HepG2 (cell line): Measurements from ENCODE around the gene CMTM3. TPM values are rescaled to one million over a fixed set of nuclear protein-coding genes. Genes with fewer than 3 reads are reported as not detected.

Experiments used
- AHR ChIP-seq: IDR thresholded peaks from 2 replicates; pipeline ENCODE4 v1.6.1; 2018; ENCODE audit warnings: missing genetic modification reagents, missing compliant biosample characterization
- FOXO4 ChIP-seq: sonication (generic); formaldehyde crosslinking; conservative IDR thresholded peaks from 2 replicates; pipeline ENCODE4 v1.8.1; 2023; ENCODE audit warnings: missing genetic modification reagents
- GMEB1 ChIP-seq: sonication (generic); formaldehyde crosslinking; IDR thresholded peaks from 2 replicates; pipeline ENCODE4 v1.5.1; 2020; ENCODE audit warnings: missing genetic modification reagents, mild to moderate bottlenecking, borderline replicate concordance
- KAT2B ChIP-seq: fragments of 150-350 bp; IDR thresholded peaks from 2 replicates; pipeline ENCODE4 v1.6.1; 2014; ENCODE audit warnings: low read depth, low read length, borderline replicate concordance
- MATR3 ChIP-seq: sonication (generic); formaldehyde crosslinking; IDR thresholded peaks from 2 replicates; pipeline ENCODE4 v1.4.0; 2020; ENCODE audit warnings: missing genetic modification reagents
- MBD4 ChIP-seq: IDR thresholded peaks from 2 replicates; pipeline ENCODE4 v1.6.1; 2012; ENCODE audit warnings: low read length, inconsistent platforms, borderline replicate concordance
- MXD1 ChIP-seq: sonication (generic); formaldehyde crosslinking; IDR thresholded peaks from 2 replicates; pipeline ENCODE4 v1.4.0; 2020; ENCODE audit warnings: mild to moderate bottlenecking, missing genetic modification reagents
- NFKBIZ ChIP-seq: IDR thresholded peaks from 2 replicates; pipeline ENCODE4 v1.6.1; 2018; ENCODE audit warnings: missing genetic modification reagents, missing compliant biosample characterization
- ONECUT2 ChIP-seq: sonication (generic); formaldehyde crosslinking; IDR thresholded peaks from 2 replicates; pipeline ENCODE4 v1.4.0; 2020; ENCODE audit warnings: missing genetic modification reagents
- ZBTB40 ChIP-seq, 2 experiments: fragments of 450-650 bp in 1 of 2; sonication (generic) in 1 of 2; formaldehyde crosslinking in 1 of 2; IDR thresholded peaks; 2 replicates each; pipeline versions ENCODE4 v1.6.1 to v1.8.0; 2016 to 2022; ENCODE audit warnings: antibody characterized with exemption in 1 of 2, mild to moderate bottlenecking in 1 of 2, missing genetic modification reagents in 1 of 2
- ZFAT ChIP-seq: sonication (generic); formaldehyde crosslinking; conservative IDR thresholded peaks from 2 replicates; pipeline ENCODE4 v1.8.1; 2023; ENCODE audit warnings: missing genetic modification reagents, inconsistent platforms
- ZNF205 ChIP-seq: IDR thresholded peaks from 2 replicates; pipeline ENCODE4 v1.6.1; 2018; ENCODE audit warnings: missing biosample characterization, missing genetic modification reagents
- ZNF598 ChIP-seq: sonication (generic); formaldehyde crosslinking; IDR thresholded peaks from 2 replicates; pipeline ENCODE4 v1.5.1; 2020; ENCODE audit warnings: mild to moderate bottlenecking, missing genetic modification reagents, borderline replicate concordance
- ZSCAN21 ChIP-seq: sonication (generic); formaldehyde crosslinking; IDR thresholded peaks from 2 replicates; pipeline ENCODE4 v1.8.0; 2022; ENCODE audit warnings: mild to moderate bottlenecking, missing genetic modification reagents, moderate library complexity, borderline replicate concordance
- polyA plus RNA-seq, 8 experiments: library from polyadenylated mRNA; depleted of rRNA in 3 of 8; stranded (reverse) in 7 of 8; unstranded in 1 of 8; fragments of >200 nt; fragmentation: Illumina TruSeq in 4 of 8; extraction: Trizol in 4 of 8; gene quantifications; 2 replicates each; pipeline versions ENCODE4 v1.2.1 to v1.2.3, GENCODE V29; 2011 to 2016; ENCODE audit warnings: low read depth in 4 of 8, missing spikeins in 1 of 8, mixed read lengths in 1 of 8; ENCODE audit not compliant: insufficient read depth in 1 of 8
- total RNA-seq, 5 experiments: library from RNA; depleted of rRNA; stranded (reverse); fragments of >200 nt; fragmentation: Illumina TruSeq; extraction: Trizol; gene quantifications; 2 replicates each; pipeline ENCODE4 v1.2.3, GENCODE V29; 2016; ENCODE audit warnings: low read depth in 1 of 5

The CMTM3 gene
- total and polyA plus RNA-seq, 2 of the 13 experiments (the other 11 are each of a cell fraction or from before 2014, with no cell fraction given), result 29.2 to 48.7 TPM

- TF ChIP-seq MXD1, result peak; percentile 21; the same call in 1 of the 2 replicates
- TF ChIP-seq ZSCAN21 (CRISPR knock-in tag), result no peak; the same call in 1 of the 2 replicates
- no peak for TF ChIP-seq KAT2B
- no peak for TF ChIP-seq FOXO4
- TF ChIP-seq ONECUT2 (CRISPR knock-in tag), result no peak
- TF ChIP-seq ZBTB40 (IDR thresholded peaks at IDR 0.05), result no peak
- TF ChIP-seq ZBTB40 (CRISPR knock-in tag; IDR thresholded peaks at IDR 0.05), result no peak; the same call in 1 of the 2 replicates
- TF ChIP-seq NFKBIZ (CRISPR knock-in tag), result no peak
- no peak for TF ChIP-seq ZNF598 (CRISPR knock-in tag)
- TF ChIP-seq ZNF205 (CRISPR knock-in tag), result 0 out of 2 replicates have a peak, but pooled peaks have one; percentile 41
- TF ChIP-seq MATR3 (CRISPR knock-in tag), result no peak
- TF ChIP-seq MBD4, result no peak
- TF ChIP-seq ZFAT (CRISPR knock-in tag), result 0 out of 2 replicates have a peak, but pooled peaks have one; percentile 13
- no peak for TF ChIP-seq GMEB1 (CRISPR knock-in tag)
- TF ChIP-seq AHR (CRISPR knock-in tag), result no peak
Observed at GRCh38 chr16:66604376-66605176, at the start of gene CMTM3 (continued).
